K562 (cell line): ENCODE measurements around the gene SLK.

ENCODE experiments used
- CEBPZ ChIP-seq: fragments of 150-350 bp; IDR thresholded peaks from 2 replicates; pipeline ENCODE4 v1.6.1; 2014; ENCODE audit warnings: low read depth, mild to moderate bottlenecking, low read length, borderline replicate concordance
- COPS2 ChIP-seq: fragments of 450-650 bp; conservative IDR thresholded peaks from 2 replicates; pipeline ENCODE4 v1.6.1; 2016; ENCODE audit warnings: mild to moderate bottlenecking, moderate library complexity
- CTCF ChIP-seq, 3 experiments: IDR thresholded peaks in 2 of 3; conservative IDR thresholded peaks in 1 of 3; 2 replicates each; pipeline ENCODE4 v1.5.1; 2011 to 2012; ENCODE audit warnings: low read length in 3 of 3, mild to moderate bottlenecking in 3 of 3, control low read depth in 2 of 3, improper control_type of control experiment in 1 of 3, inconsistent platforms in 1 of 3, low read depth in 1 of 3, mixed read lengths in 1 of 3, moderate library complexity in 1 of 3; ENCODE audit not compliant: insufficient read depth in 2 of 3
- E2F8 ChIP-seq: fragments of 450-650 bp; IDR thresholded peaks from 2 replicates; pipeline ENCODE4 v1.7.1; 2018; ENCODE audit warnings: mild to moderate bottlenecking, low read depth; ENCODE audit not compliant: partially characterized antibody
- EHMT2 ChIP-seq: fragments of 450-650 bp; IDR thresholded peaks from 2 replicates; pipeline ENCODE4 v1.6.1; 2018; ENCODE audit warnings: antibody characterized with exemption
- EZH2 ChIP-seq: IDR thresholded peaks from 2 replicates; pipeline ENCODE4 v1.6.1; 2012; ENCODE audit warnings: low read depth, mild to moderate bottlenecking, inconsistent platforms, low read length, borderline replicate concordance
- MBD1 ChIP-seq: fragments of 250-450 bp; sonication (Bioruptor Pico); IDR thresholded peaks from 2 replicates; pipeline ENCODE4 v1.8.0; 2022; ENCODE audit warnings: inconsistent platforms
- RBM25 ChIP-seq: fragments of 200-400 bp; formaldehyde crosslinking; IDR thresholded peaks from 2 replicates; pipeline ENCODE4 v1.6.1; 2018; ENCODE audit warnings: low read length, low read depth, moderate library complexity; ENCODE audit not compliant: severe bottlenecking
- TARDBP ChIP-seq: fragments of 450-650 bp; IDR thresholded peaks from 2 replicates; pipeline ENCODE4 v1.6.1; 2016
- TCF7 ChIP-seq: sonication (generic); IDR thresholded peaks from 2 replicates; pipeline ENCODE4 v1.6.1; 2016; ENCODE audit warnings: antibody characterized with exemption, borderline replicate concordance
- ZNF253 ChIP-seq: fragments of 250-450 bp; sonication (Bioruptor Pico); conservative IDR thresholded peaks from 2 replicates; pipeline ENCODE4 v1.6.1; 2021; ENCODE audit warnings: mild to moderate bottlenecking
- ZNF431 ChIP-seq: sonication (generic); formaldehyde crosslinking; IDR thresholded peaks from 2 replicates; pipeline ENCODE4 v1.8.0; 2022; ENCODE audit warnings: mild to moderate bottlenecking, missing genetic modification reagents
- ZNF589 ChIP-seq: fragments of 200-800 bp; sonication (Bioruptor generic); IDR thresholded peaks from 2 replicates; pipeline ENCODE4 v1.6.1; 2016; ENCODE audit warnings: low read depth, missing genetic modification characterization, missing compliant biosample characterization
- ZNF695 ChIP-seq: fragments of 450-650 bp; formaldehyde crosslinking; IDR thresholded peaks from 2 replicates; pipeline ENCODE4 v1.4.0; 2020; ENCODE audit warnings: mild to moderate bottlenecking, moderate library complexity

GRCh38 chr10:103934308-103934707 is 32.6 kb upstream of the SLK start:
- TF ChIP-seq ZNF431 (CRISPR knock-in tag) (no peak), MBD1 (CRISPR knock-in tag) (no peak), CEBPZ (no peak), ZNF589 (CRISPR knock-in tag) (no peak), EZH2 (no peak), TCF7 (no peak), E2F8 (no peak), COPS2 (no peak), ZNF695 (CRISPR knock-in tag) (no peak), CTCF (IDR thresholded peaks at IDR 0.05 in 2 of 3, conservative IDR thresholded peaks at IDR 0.05 in 1 of 3; ENCODE audit: insufficient read depth in 2 of 3, low read depth in 1 of 3, low read length in 3 of 3) (no peak), TARDBP (no peak), EHMT2 (no peak), RBM25 (no peak), ZNF253 (CRISPR knock-in tag) (no peak)
